ENCODE measurements around the gene MRPL33.

MRPL33 gene

GRCh38 chr2:27728081-27728858 is 43.2 kb upstream of the MRPL33 start:
- POLR2A ChIA-PET = no interaction called here
- 94% methylated on average over 4 of the region's 5 CpGs for WGBS (ENCODE audit: insufficient coverage)
- H3K27ac ChIP-seq (ENCODE audit: insufficient read depth in 1 of 2, low read depth in 1 of 2, low read length in 2 of 2, poor library complexity in 1 of 2, severe bottlenecking in 2 of 2) = no peak overlapping the region
- CTCF ChIA-PET = interaction anchor here (0.6 to 2.6 kb wide), 4 partner anchors 11 to 698 kb away, joined by 3 to 10 read pairs (median 5); no protein-coding TSS in a partner anchor
- no peaks in the 10 kb centered on the region for H3K9me3 ChIP-seq (ENCODE audit: control extremely low read depth in 1 of 5, control insufficient read depth in 4 of 5, insufficient read depth in 2 of 5, low read depth in 1 of 5, low read length in 4 of 5)
- no peaks in the 10 kb centered on the region for H3K36me3 ChIP-seq (ENCODE audit: control insufficient read depth in 4 of 4, insufficient read depth in 4 of 4, low read length in 3 of 4)
- H3K4me1 ChIP-seq (ENCODE audit: control extremely low read depth in 1 of 4, control insufficient read depth in 4 of 4, insufficient read depth in 4 of 4, low read length in 3 of 4) = peaks cover 0 to 3% (median 1%) of the 10 kb centered on the region in 4 experiments
- no peak overlapping the region for H3K4me3 ChIP-seq (ENCODE audit: control insufficient read depth in 1 of 7, extremely low read depth in 1 of 7, insufficient read depth in 4 of 7, low read depth in 2 of 7, low read length in 6 of 7)
- H3K27me3 ChIP-seq (replicated peaks in 2 of 5; ENCODE audit: control insufficient read depth in 4 of 5, insufficient read depth in 5 of 5, low read length in 4 of 5) = no peaks in the 10 kb centered on the region
- no peak for DNase-seq

- CTCF ChIA-PET = interaction anchor here (2.6 kb wide), 1 partner anchor 25 kb away, joined by 10 read pairs; no protein-coding TSS in a partner anchor
- Histone ChIP-seq H3K4me1 (ENCODE audit: control extremely low read depth in 1 of 4, control insufficient read depth in 4 of 4, insufficient read depth in 4 of 4, low read length in 3 of 4) (peaks cover 0 to 3% (median 1%) of the 10 kb centered on the region in 4 experiments), H3K27ac (ENCODE audit: insufficient read depth in 1 of 2, low read depth in 1 of 2, low read length in 2 of 2, poor library complexity in 1 of 2, severe bottlenecking in 2 of 2) (no peak overlapping the region), H3K4me3 (ENCODE audit: control insufficient read depth in 1 of 7, extremely low read depth in 1 of 7, insufficient read depth in 4 of 7, low read depth in 2 of 7, low read length in 6 of 7) (no peak overlapping the region), H3K9me3 (ENCODE audit: control extremely low read depth in 1 of 5, control insufficient read depth in 4 of 5, insufficient read depth in 2 of 5, low read depth in 1 of 5, low read length in 4 of 5) (no peaks in the 10 kb centered on the region), H3K27me3 (replicated peaks in 2 of 5; ENCODE audit: control insufficient read depth in 4 of 5, insufficient read depth in 5 of 5, low read length in 4 of 5) (no peaks in the 10 kb centered on the region), H3K36me3 (ENCODE audit: control insufficient read depth in 4 of 4, insufficient read depth in 4 of 4, low read length in 3 of 4) (no peaks in the 10 kb centered on the region)
- 67% methylated on average over 2 of the region's 4 CpGs for WGBS (ENCODE audit: insufficient coverage)
- DNase-seq = no peak
- POLR2A ChIA-PET = no interaction called here
These were observed 42.3 kb upstream of the MRPL33 start for GRCh38 chr2:27729198-27729597.

- no peaks in the 10 kb centered on the region for H3K9me3 ChIP-seq (ENCODE audit: control extremely low read depth in 1 of 5, control insufficient read depth in 4 of 5, insufficient read depth in 2 of 5, low read depth in 1 of 5, low read length in 4 of 5)
- no peaks in the 10 kb centered on the region for H3K36me3 ChIP-seq (ENCODE audit: control insufficient read depth in 4 of 4, insufficient read depth in 4 of 4, low read length in 3 of 4)
- H3K27me3 ChIP-seq (replicated peaks in 2 of 5; ENCODE audit: control insufficient read depth in 4 of 5, insufficient read depth in 5 of 5, low read length in 4 of 5) = no peaks in the 10 kb centered on the region
- WGBS (ENCODE audit: insufficient coverage) = 96% methylated on average over 4 of the region's 4 CpGs
- CTCF ChIA-PET = interaction anchor here (2.6 kb wide), 1 partner anchor 26 kb away, joined by 10 read pairs; no protein-coding TSS in a partner anchor
- no peak overlapping the region for H3K27ac ChIP-seq (ENCODE audit: insufficient read depth in 1 of 2, low read depth in 1 of 2, low read length in 2 of 2, poor library complexity in 1 of 2, severe bottlenecking in 2 of 2)
- peaks cover 0 to 3% (median 1%) of the 10 kb centered on the region in 4 experiments for H3K4me1 ChIP-seq (ENCODE audit: control extremely low read depth in 1 of 4, control insufficient read depth in 4 of 4, insufficient read depth in 4 of 4, low read length in 3 of 4)
- no peak overlapping the region for H3K4me3 ChIP-seq (ENCODE audit: control insufficient read depth in 1 of 7, extremely low read depth in 1 of 7, insufficient read depth in 4 of 7, low read depth in 2 of 7, low read length in 6 of 7)
- DNase-seq = no peak
- POLR2A ChIA-PET = interaction anchor here (0.8 kb wide), 1 partner anchor 12 kb away, joined by 3 read pairs; no protein-coding TSS in a partner anchor
These were observed 41.9 kb upstream of the MRPL33 start for GRCh38 chr2:27729614-27730013.

GRCh38 chr2:27730261-27730662 is 41.3 kb upstream of the MRPL33 start:
- no peak for DNase-seq
- ChIA-PET POLR2A (interaction anchor here (0.8 kb wide), 1 partner anchor 13 kb away, joined by 3 read pairs; no protein-coding TSS in a partner anchor), CTCF (interaction anchor here (2.6 kb wide), 1 partner anchor 26 kb away, joined by 10 read pairs; no protein-coding TSS in a partner anchor)
- no peaks in the 10 kb centered on the region for H3K27me3 ChIP-seq (replicated peaks in 2 of 5; ENCODE audit: control insufficient read depth in 4 of 5, insufficient read depth in 5 of 5, low read length in 4 of 5)
- H3K36me3 ChIP-seq (ENCODE audit: control insufficient read depth in 4 of 4, insufficient read depth in 4 of 4, low read length in 3 of 4) = no peaks in the 10 kb centered on the region
- WGBS (ENCODE audit: insufficient coverage) = 100% methylated on average over 3 of the region's 3 CpGs
- H3K4me1 ChIP-seq (ENCODE audit: control extremely low read depth in 1 of 4, control insufficient read depth in 4 of 4, insufficient read depth in 4 of 4, low read length in 3 of 4) = peaks cover 0 to 9% (median 4%) of the 10 kb centered on the region in 4 experiments
- H3K27ac ChIP-seq (ENCODE audit: insufficient read depth in 1 of 2, low read depth in 1 of 2, low read length in 2 of 2, poor library complexity in 1 of 2, severe bottlenecking in 2 of 2) = no peak overlapping the region
- H3K4me3 ChIP-seq (ENCODE audit: control insufficient read depth in 1 of 7, extremely low read depth in 1 of 7, insufficient read depth in 4 of 7, low read depth in 2 of 7, low read length in 6 of 7) = no peak overlapping the region
- H3K9me3 ChIP-seq (ENCODE audit: control extremely low read depth in 1 of 5, control insufficient read depth in 4 of 5, insufficient read depth in 2 of 5, low read depth in 1 of 5, low read length in 4 of 5) = no peaks in the 10 kb centered on the region

GRCh38 chr2:27730980-27731691 is 40.4 kb upstream of the MRPL33 start:
- ChIA-PET CTCF (interaction anchor here (1.9 kb wide), 1 partner anchor 8 kb away, joined by 10 read pairs; no protein-coding TSS in a partner anchor), POLR2A (no interaction called here)
- Histone ChIP-seq H3K36me3 (ENCODE audit: control insufficient read depth in 4 of 4, insufficient read depth in 4 of 4, low read length in 3 of 4) (no peaks in the 10 kb centered on the region), H3K27me3 (replicated peaks in 2 of 5; ENCODE audit: control insufficient read depth in 4 of 5, insufficient read depth in 5 of 5, low read length in 4 of 5) (no peaks in the 10 kb centered on the region), H3K4me3 (ENCODE audit: control insufficient read depth in 1 of 7, extremely low read depth in 1 of 7, insufficient read depth in 4 of 7, low read depth in 2 of 7, low read length in 6 of 7) (no peak overlapping the region), H3K27ac (ENCODE audit: insufficient read depth in 1 of 2, low read depth in 1 of 2, low read length in 2 of 2, poor library complexity in 1 of 2, severe bottlenecking in 2 of 2) (no peak overlapping the region), H3K4me1 (ENCODE audit: control extremely low read depth in 1 of 4, control insufficient read depth in 4 of 4, insufficient read depth in 4 of 4, low read length in 3 of 4) (peaks cover 0 to 17% (median 10%) of the 10 kb centered on the region in 4 experiments), H3K9me3 (ENCODE audit: control extremely low read depth in 1 of 5, control insufficient read depth in 4 of 5, insufficient read depth in 2 of 5, low read depth in 1 of 5, low read length in 4 of 5) (no peaks in the 10 kb centered on the region)
- no peak for DNase-seq
- WGBS (ENCODE audit: insufficient coverage) = 94% methylated on average over 3 of the region's 4 CpGs

GRCh38 chr2:27734305-27734704 is 37.2 kb upstream of the MRPL33 start:
- Histone ChIP-seq H3K27me3 (replicated peaks in 2 of 5; ENCODE audit: control insufficient read depth in 4 of 5, insufficient read depth in 5 of 5, low read length in 4 of 5) (no peaks in the 10 kb centered on the region), H3K9me3 (ENCODE audit: control extremely low read depth in 1 of 5, control insufficient read depth in 4 of 5, insufficient read depth in 2 of 5, low read depth in 1 of 5, low read length in 4 of 5) (peaks cover 0 to 2% (median 0%) of the 10 kb centered on the region in 5 experiments), H3K36me3 (ENCODE audit: control insufficient read depth in 4 of 4, insufficient read depth in 4 of 4, low read length in 3 of 4) (no peaks in the 10 kb centered on the region), H3K4me1 (ENCODE audit: control extremely low read depth in 1 of 4, control insufficient read depth in 4 of 4, insufficient read depth in 4 of 4, low read length in 3 of 4) (peaks cover 0 to 22% (median 15%) of the 10 kb centered on the region in 4 experiments), H3K27ac (ENCODE audit: insufficient read depth in 1 of 2, low read depth in 1 of 2, low read length in 2 of 2, poor library complexity in 1 of 2, severe bottlenecking in 2 of 2) (no peak overlapping the region), H3K4me3 (ENCODE audit: control insufficient read depth in 1 of 7, extremely low read depth in 1 of 7, insufficient read depth in 4 of 7, low read depth in 2 of 7, low read length in 6 of 7) (no peak overlapping the region)
- POLR2A ChIA-PET = no interaction called here
- DNase-seq = no peak
- CTCF ChIA-PET = interaction anchor here (1.4 kb wide), 1 partner anchor 11 kb away, joined by 8 read pairs; no protein-coding TSS in a partner anchor
- no CpG with 5 or more reads among the region's 1 CpG for WGBS (ENCODE audit: insufficient coverage)

Data from common myeloid progenitor, CD34-positive (primary cell).